IPS-NIHi7 (cell line): Measurements from ENCODE around the gene ARMC2.
A peak's percentile ranks its signal among the peaks of the same experiment; 100 is the strongest.
"Not testable (repeated sequence)": the region's sequence is repeated elsewhere in the genome, so short reads cannot be mapped to it uniquely, and the experiment has no call there.

Experiments used
- DNase-seq: peaks from one replicate; pipeline ENCODE4 v3.0.0; 2012; ENCODE audit warnings: mixed read lengths; ENCODE audit errors: extremely low spot score

Gene ARMC2

DNA sequence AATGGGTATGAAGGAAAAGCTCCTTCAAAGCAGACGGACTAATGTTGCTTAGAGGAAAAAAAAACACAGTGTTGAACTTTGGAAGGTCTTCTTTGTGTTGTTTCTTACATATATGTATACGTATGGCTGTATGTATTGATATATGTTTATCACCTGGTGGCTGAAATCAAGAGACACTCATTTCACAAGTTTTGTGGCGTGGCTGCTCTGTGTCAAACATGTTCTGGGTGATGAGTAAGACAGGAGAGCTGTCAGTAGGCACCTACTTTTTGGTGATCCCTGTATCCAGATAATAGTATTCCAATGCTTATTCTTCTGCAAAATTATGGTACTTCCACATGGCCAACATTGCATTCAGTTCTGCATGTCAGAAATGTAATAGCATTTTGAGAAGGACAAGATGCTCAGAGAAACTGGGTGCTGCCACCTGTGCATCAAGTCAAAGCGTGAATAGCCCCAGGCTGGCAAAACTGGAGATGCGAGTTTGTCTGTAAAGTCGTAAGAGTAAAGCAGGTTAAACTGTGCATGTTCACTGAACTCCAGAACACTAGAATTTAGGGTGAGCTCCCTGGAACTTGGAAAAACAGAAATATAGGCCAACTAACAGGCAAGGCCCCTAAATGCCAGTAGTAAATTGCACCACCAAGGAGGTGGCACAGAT is 67.9 kb downstream of the ARMC2 start:
- no peak for DNase-seq

DNA sequence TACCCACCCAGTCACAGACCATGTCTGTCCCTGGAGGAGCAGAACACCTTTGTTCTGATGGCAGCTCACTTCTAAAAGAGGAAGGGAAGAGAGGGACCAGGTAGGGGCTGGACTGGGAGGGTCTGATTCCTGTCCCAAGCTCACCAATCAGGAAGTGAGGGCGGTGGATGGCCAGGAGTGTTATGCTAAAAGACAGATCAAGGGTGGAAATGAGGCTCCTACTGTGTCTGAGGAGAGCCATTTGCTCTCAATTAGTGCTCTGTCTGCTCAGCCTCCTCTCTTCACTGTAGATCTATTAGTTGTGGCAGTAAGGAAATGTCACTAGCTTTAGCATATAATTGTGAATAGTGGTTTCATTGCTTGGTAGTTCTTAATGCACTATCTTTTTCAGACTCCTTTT is 72.5 kb downstream of the ARMC2 start:
- DNase-seq: peak; percentile 85

DNA sequence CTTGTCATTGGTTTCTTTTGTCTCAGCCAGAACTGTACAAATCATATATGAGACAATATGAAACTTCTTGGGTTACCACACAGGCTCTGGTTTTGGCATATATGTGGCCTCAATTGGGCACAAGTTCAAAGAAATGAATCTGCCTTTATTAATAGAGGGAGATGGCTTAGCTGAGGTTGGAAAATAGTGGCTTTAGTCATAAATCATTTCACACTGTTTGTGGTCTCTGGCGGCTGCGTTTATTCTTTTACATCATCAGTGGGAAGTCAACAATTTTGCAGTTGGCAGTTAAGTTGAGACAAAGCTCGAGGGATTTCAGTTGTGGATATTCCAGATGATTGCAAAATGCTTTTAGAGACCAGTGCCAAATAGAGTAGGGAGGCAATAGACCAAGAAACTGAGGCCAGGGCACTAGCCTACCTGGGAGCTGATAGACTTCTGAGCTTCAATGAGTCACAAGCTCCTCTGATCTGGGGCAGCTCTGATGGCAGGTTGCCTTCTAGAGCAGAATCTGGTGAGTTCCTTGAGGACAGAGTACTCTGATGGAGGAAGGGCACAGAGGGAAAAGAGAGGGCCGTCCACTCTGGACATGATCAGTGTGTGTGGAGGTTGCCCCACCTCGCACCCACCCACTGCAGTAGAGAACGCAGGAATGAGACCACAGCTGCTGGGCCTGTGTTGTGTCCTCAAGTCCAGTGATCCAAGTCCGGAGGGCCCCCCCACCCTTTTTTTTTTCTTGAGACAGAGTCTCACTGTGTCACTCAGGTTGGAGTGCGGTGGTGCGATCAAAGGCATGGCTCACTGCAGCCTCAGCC is 73.5 kb downstream of the ARMC2 start:
- DNase-seq: no peak

DNA sequence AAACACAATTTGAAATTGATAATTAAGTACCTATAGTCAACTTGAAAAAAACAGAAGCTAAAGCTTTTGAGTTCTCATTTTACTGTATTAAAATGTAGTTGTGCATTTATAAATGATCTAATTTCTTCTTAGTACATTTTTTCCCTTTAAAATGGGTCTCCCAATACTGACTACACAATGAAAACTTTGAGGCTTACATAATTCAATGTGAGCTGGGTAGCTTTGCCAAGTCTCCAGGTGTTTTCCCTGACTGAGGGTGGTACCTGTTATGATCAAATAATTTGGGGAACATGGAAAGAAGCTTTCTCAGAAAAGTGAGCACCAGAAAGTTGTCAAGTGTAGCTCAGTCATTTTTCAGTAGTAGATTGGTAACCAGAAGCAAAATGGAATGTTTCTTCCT is 74.3 kb downstream of the ARMC2 start:
- no peak for DNase-seq

DNA sequence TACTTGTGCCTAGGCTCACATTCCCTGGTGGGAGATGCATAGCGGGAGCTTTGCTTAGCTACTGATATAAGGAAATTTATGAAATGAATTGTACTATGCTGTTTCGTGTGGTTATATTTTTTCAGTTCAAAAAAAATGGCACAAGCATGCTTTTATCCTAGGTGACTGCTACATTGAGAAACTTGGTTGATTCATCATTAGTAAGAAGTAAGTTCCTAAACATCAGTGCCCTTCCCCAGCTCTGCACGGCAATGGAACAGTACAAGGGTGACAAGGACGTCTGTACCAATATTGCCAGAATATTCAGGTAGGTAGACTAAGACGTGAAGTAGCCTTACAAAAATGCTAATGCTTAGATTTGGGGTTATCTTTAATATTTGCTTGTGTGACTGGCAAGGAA is 79.7 kb downstream of the ARMC2 start:
- no peak for DNase-seq

DNA sequence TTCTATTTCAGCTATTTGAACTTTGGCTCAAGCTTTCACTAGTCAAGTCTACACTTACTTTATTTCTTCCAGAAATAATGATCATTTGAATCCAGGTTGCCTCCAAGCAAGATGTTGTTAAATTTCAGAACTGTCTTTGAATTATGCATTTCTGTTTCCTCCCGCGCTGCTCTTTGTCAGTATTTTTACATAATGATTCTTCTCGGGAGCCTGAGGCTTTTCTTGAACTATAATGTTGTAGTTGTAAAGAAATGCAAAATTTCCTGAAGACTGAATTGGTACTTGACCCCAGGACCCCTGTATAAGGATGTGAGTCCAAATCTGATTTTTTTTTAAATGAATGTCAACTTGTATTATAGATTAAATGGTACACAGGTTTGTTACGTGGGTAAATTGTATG is 80.4 kb downstream of the ARMC2 start:
- no peak for DNase-seq

DNA sequence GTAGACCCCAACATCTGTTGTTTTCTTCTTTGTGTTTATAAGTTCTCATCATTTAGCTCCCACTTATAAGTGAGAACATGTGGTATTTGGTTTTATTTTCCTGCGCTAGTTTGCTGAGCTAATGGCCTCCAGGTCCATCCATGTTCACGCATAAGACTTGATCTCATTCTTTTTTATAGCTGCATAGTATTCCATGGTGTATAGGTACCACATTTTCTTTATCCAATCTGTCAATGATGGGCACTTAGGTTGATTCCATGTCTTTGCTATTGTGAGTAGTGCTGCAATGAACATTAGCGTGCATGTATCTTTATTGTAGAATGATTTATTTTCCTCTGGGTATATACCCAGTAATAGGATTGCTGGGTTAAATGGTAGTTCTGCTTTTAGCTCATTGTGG is 82.9 kb downstream of the ARMC2 start:
- DNase-seq: not testable (repeated sequence)

DNA sequence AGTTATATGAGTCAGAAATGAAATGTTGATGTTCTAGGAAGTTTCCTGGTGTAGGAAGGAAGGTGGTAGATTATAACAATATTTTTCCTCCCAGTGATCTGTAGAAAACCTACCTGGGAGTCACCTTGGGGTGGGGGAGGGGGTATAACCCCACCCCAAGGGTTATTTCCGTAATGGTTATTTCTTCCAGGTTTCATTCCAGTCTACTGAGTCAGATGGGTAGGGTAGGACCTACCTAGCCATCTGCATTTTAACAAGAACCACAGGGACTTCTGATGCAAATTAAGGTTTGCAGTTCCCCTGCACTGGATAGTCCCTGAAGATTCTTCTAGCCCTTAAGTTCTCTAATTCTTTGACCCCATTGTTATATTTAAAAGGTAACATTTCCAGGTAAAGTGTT is 88.9 kb downstream of the ARMC2 start:
- peak; percentile 30 for DNase-seq

DNA sequence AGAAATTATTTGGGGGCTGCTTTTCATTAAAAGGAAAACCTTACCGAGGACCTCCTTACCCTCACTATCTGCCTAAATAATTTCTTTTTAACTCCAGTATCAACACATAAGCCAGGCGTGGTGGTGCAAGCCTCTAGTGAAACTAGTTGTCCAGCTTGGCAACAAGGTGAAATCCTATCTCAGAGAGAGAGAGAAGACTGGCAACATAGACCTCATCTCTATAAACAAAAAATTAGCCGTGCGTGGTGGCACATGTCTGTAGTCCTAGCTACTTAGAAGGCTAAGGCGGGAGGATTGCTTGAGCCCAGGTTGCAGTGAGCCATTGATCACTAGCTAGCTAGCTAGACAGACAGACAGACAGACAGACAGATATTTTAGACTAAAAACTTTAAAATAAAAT is 92.5 kb downstream of the ARMC2 start:
- no peak for DNase-seq

DNA sequence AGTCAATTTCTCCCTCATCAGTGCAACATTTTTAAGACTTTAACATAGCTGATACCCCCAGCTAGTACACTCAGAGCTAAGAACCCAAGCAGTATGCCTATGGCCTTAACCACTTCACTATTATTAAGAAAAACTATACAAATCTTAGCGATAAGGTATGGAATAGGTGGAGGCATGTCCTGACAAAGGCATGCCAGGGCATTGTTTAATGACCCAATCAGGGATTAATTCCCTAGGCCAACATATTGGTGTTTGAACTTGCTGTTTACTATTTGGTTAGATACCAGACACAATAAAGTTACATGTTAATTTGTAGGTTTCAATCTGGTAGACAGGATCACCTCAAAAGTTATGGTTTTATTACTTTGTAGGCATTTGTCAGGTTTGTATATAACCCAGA is 93.1 kb downstream of the ARMC2 start:
- no peak for DNase-seq

DNA sequence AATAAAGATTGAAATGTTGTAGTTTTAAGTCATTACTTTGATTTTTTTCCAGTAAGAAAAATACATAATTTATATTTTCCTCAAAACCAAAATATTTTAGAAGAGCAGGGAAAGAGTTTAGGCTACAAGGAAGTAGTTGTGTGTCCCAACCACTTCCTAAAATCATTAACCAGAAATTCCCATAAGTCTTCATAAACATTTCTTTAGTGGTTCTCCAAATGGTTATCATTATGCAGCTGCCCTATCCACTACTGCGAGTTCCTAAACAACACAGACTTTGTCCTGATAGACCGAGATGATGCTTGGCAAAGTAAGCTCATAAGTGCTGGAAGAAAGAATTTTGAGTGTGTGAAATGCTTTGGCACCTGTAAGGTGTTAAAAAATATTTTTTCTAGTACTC is 93.6 kb downstream of the ARMC2 start:
- no peak for DNase-seq

DNA sequence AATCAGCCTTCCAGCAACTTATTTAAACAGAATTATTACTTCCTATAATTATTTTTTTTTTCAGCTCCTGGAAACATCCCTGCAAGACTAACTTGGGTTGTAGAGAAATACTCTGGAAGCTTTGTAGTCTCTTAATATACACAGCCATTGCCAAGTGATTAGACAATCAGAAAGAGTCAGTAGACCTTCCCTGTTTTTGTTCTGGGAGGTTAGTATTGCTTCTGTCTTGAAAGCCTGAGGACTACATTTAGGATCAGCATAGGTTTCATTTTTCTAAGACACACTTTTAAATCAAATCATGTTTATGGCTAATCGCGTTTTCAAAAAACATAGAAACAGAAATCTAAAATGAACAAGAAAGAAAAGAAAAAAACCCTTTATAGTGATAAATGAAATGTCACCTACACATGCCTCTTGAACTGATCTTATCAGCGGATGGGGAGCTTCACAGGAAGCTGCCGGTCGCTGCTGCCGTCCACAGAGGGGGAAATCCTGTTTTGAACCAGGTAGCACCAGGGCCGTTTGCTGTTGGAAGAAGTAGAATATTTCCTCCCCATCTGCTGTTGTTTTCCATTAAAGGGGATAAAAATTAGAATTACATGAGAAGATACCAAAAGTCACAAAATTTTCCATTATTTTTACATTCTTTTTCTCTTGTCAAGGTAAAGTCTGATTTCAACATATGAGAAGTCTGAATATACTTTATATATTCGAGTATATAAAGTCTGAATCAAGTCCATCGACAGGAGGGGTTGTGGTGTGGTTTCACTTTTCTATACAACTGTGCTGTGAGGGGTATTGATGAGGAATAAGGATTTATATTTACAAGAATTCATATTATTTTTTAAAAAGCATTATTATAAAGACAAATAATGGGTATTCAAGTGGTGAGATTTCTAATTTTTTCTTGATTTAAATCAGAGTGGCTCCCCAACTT is 94.6 kb downstream of the ARMC2 start:
- no peak for DNase-seq

DNA sequence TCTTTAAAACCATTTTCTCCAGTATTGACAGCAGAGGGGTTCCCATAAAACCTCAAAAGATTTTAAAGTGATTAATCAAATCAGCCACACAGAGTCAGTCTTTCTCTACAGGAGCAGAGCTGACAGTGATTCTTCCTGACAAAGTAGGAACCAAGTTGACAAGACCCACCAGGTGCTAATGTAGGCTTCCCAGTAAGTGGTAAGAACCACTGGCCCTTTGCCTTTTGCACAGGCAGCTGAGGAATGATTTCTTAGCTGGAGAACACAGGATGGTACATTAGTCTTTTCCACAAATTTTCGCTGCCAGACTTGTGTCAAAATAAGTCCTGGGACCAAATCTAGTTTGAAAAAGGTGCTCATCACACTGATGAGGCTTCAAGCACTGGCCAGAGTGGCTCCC is 95.8 kb downstream of the ARMC2 start:
- no peak for DNase-seq

DNA sequence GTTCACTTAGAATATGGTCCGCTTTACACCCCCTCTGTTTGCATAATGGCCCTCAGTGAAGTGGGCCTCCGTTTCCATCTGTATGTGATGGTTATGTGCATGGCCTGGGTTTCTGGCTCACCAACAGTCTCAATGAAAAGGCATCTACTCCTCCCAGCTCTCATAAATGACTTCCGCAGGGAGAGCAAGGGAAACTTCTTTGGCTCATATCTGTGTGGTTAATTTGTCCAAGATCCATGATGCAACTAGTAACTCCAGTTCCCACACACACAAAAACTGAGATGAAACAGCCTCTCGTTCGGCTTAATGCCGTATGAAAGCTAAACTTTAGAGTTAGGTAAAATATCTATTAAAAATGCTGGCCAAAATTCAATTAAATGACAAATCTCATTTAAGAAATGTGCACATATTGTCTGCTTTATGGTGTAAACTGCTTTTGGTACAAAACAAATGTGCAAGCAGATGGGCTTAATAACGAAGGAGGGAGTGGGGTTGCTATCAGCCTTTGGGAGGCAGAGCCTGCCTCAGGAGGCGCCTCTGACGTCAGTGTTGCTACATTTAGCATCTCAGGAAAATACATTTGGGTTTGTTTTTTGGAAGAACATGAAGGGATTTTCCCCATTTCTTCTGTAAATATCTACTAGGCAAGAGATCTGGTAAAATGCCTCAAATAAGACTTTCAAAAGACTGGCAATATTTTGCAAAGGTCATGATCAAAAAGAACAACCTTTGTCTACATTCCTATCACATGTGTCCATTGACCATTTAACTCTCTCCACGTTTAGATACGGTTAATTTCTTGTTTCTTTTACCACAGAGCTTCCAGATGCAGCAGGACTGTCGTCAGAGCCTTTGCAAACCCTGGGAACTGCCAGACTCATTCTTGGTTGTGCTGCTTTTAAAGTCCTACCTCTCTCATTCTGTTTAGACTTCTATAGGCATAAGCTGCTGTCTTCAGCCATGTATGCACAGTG is 96.8 kb downstream of the ARMC2 start:
- DNase-seq: no peak

DNA sequence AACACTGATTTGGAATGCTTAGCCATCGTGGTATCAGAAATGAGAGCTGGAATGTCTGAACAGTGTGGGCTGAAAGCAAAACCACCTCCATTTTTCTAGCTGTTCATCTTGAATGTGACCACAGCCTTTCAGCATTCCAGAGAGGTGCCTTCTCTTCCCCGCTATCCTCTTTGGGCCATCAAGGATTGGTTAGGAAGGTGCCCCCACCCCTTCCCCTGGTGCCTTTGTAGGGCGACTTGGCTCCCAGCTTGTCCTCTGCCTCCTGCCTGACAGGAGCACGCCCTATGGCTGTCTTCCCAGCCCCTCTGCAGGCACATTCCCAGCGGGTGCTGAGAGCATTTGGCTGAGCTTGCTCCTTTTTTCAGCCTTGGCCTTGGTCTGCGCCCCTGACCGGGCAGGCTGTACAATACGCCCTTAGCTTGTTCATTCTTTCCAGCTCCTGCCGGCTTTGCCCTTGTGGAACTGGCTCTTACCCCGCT is 97.5 kb downstream of the ARMC2 start:
- peak; percentile 45 for DNase-seq

DNA sequence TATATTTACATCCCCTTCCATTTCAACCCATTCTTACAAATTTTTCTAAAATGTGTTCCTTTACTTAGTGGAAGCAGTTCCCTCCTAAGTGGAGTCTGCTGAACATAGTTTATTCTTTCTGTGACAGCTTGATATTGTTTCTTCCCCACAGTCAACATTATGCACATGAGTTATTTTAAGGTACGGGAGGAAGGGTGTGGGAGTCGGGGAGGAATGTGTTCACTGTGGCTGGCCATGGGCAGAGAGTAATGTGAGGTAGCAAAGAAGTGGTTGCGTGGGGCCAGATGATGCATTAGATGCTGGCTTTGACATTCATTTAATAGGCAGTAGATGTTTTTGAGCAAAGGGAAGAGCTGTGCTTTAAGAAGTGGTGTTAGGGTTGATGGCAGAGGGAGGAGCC is 98.5 kb downstream of the ARMC2 start:
- no peak for DNase-seq

DNA sequence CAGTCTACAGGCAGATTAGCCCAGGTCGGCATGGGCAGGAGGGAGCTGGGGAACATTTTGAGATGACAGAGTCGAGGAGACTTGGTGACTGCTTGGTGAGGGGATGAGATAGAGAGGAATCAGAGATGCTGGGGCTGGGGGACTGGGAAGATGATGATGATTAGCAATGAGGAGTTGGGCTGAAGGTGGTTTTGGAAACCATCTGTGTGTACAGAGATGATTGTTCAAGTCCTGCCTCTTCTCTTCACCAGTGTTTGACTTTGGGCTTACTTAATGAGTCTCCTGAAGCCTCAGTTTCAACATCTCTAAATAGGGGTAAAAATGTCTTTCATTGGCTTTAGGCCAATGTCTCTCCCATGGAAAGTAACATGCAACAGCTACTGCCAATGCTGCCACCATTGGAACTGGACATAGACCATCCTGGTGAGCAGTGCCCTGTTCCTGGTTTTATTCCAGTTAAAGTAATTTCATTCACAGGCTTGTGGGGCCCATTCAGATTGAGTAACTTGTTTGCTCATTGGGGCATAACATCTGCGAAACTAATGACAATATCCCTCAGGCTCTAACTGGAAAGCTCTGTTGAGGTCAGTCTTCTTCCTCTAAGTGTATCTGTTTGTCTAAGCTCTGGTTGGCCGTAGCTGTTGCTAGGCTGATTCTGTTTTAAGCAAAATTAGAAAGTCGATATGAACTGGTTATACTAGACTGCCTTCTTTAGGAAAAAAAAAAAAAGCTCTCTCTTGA is 99.1 kb downstream of the ARMC2 start:
- no peak for DNase-seq

DNA sequence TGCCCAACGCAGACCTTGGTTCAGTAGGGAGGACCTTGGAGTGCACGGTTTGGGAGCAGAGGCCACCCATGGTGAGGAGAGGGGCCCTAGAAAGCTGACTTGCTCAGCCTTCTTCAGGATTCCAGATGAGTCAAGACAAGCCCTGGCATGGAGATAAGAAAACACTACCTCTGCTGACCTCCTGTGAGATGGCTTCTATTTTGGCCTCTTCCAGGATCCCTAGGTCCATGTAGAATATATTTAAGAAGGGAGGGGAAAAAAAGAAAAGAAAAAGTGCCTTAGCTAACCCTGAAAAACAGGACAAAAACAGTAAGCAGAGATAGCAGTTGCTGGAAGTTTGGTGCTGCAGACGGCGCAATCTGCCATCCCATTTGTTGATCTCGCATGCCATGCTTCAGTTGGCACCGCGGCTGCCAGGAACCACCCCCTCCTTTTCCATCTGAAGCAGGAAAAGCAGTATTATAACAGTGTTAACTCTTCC is 100.0 kb downstream of the ARMC2 start:
- DNase-seq: no peak

DNA sequence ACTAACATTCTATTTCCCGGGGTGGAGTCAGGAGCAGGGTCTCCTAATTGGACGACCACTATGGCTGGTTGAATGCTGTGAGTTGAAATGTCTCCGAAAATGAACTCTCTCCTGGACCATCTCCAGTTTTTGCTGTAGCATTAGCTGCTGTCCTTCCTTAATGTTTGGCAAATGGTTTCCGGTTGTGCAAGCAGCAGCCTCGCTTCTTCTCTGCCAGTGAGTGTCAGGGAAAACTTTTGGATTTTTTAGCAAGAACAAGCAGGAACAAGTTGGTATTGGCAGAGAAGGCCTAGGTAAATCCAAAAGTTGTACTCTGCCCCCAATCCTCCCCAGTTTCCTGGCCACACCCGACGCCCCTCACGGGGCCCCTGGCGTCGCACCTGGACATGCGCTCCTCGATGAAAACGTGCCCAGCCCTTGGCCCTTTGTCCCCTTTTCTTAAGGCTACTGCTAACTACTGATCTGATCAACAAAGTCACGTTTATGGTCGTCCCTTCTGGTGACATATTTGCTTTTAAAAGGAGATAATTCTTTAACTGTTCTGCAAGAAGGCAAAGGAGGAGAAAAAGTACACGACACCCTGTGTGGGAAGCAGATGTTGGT is 103.2 kb downstream of the ARMC2 start:
- DNase-seq: no peak
